T-cell (primary cell): Measurements from ENCODE around the gene TBC1D14. TPM values are rescaled to one million over a fixed set of nuclear protein-coding genes. Genes with fewer than 3 reads are reported as not detected.
A peak's percentile ranks its signal among the peaks of the same experiment; 100 is the strongest.

Source experiments
- ATAC-seq, 4 experiments: fragments of 200-7000 bp in 3 of 4; fragments of 150-1000 bp in 1 of 4; cut with Tn5 transposase; replicated peaks in 1 of 4; 1 replicate in 3 of 4; 2 replicates in 1 of 4; pipeline ENCODE4 v1.10.0; 2021; ENCODE audit warnings: moderate library complexity in 3 of 4, mild to moderate bottlenecking in 2 of 4, moderate number of reproducible peaks in 1 of 4
- CTCF ChIA-PET, 2 donors: fragments of 300-600 bp; sonication (Branson Sonifier 250); formaldehyde crosslinking; loops; one replicate each; lab custom pipeline; 2022; ENCODE audit warnings: antibody characterized with exemption in 2 of 2; lab: Charles Lee
- POLR2A ChIA-PET, 2 donors: fragments of 300-600 bp; sonication (Branson Sonifier 250); formaldehyde crosslinking; loops; one replicate each; lab custom pipeline; 2022; ENCODE audit warnings: antibody characterized with exemption in 2 of 2; lab: Charles Lee
- DNase-seq, 35 experiments: peaks; one replicate each; pipeline versions ENCODE4 v3.0.0 to v3.0.0-alpha.2; 2013 to 2023
- H3K27ac ChIP-seq: one replicate; pipeline ENCODE4 v1.5.1; 2013; ENCODE audit warnings: low read length
- H3K27me3 ChIP-seq, 2 experiments: replicated peaks in 1 of 2; 1 replicate in 1 of 2; 2 replicates in 1 of 2; pipeline versions ENCODE4 v1.6.1 to v1.7.0; 2013; ENCODE audit warnings: low read length in 1 of 2, mixed read lengths in 1 of 2; ENCODE audit not compliant: control insufficient read depth in 2 of 2, insufficient read depth in 2 of 2; ENCODE audit errors: extremely low read depth in 1 of 2
- H3K36me3 ChIP-seq, 2 donors: 1 replicate in 1 of 2; 2 replicates in 1 of 2; pipeline versions ENCODE4 v1.6.1 to v1.7.0; 2013; ENCODE audit warnings: low read length in 1 of 2; ENCODE audit not compliant: control insufficient read depth in 2 of 2, insufficient read depth in 1 of 2; ENCODE audit errors: extremely low read depth in 1 of 2
- H3K4me1 ChIP-seq, 2 experiments: 1 replicate in 1 of 2; 2 replicates in 1 of 2; pipeline versions ENCODE4 v1.6.1 to v1.7.0; 2013; ENCODE audit warnings: low read length in 2 of 2, mixed read lengths in 1 of 2; ENCODE audit not compliant: insufficient read depth in 2 of 2, control insufficient read depth in 1 of 2; ENCODE audit errors: extremely low read depth in 1 of 2
- H3K4me3 ChIP-seq, 2 donors: 1 replicate in 1 of 2; 2 replicates in 1 of 2; pipeline versions ENCODE4 v1.5.1 to v1.7.0; 2013; ENCODE audit warnings: mild to moderate bottlenecking in 2 of 2, low read length in 1 of 2, moderate library complexity in 1 of 2; ENCODE audit not compliant: control insufficient read depth in 1 of 2; ENCODE audit errors: extremely low read depth in 1 of 2
- H3K9me3 ChIP-seq: 2 replicates; pipeline ENCODE4 v1.7.0; 2013
- H3K27ac Mint-ChIP-seq, 2 donors: one replicate each; pipeline ENCODE4 v1.8.0; 2020 to 2021; ENCODE audit warnings: mild to moderate bottlenecking in 2 of 2, mixed read lengths in 2 of 2
- H3K27me3 Mint-ChIP-seq, 2 donors: one replicate each; pipeline ENCODE4 v1.8.0; 2021 to 2022; ENCODE audit warnings: mixed read lengths in 2 of 2
- H3K36me3 Mint-ChIP-seq: one replicate; pipeline ENCODE4 v1.8.0; 2021; ENCODE audit warnings: mixed read lengths
- H3K4me1 Mint-ChIP-seq, 3 donors: one replicate each; pipeline ENCODE4 v1.8.0; 2020 to 2022; ENCODE audit warnings: mixed read lengths in 3 of 3, mild to moderate bottlenecking in 1 of 3
- H3K4me3 Mint-ChIP-seq, 3 donors: one replicate each; pipeline ENCODE4 v1.8.0; 2020 to 2022; ENCODE audit warnings: mild to moderate bottlenecking in 3 of 3, mixed read lengths in 3 of 3, moderate library complexity in 3 of 3
- H3K9me3 Mint-ChIP-seq, 3 donors: one replicate each; pipeline ENCODE4 v1.8.0; 2020 to 2022; ENCODE audit warnings: mixed read lengths in 3 of 3
- WGBS: methylation state at CpG from one replicate; pipeline ENCODE4 v1.1.5; 2013; ENCODE audit warnings: missing lambda C conversion rate; ENCODE audit not compliant: insufficient coverage; 5-methylcytosine and 5-hydroxymethylcytosine counted together
- total RNA-seq, 35 experiments: library from RNA in 6 of 35; stranded (reverse) in 6 of 35; fragments of 120-200 nt in 1 of 35; gene quantifications; one replicate each; pipeline versions ENCODE4 v1.2.1 to v1.2.4 and lab custom pipeline; 2013 to 2026

Gene TBC1D14
- total RNA-seq, 5 donors from 2014 or later (not counting 1 experiment from before 2014, with no cell fraction given): 44.2 to 73.8 (median 62.3) TPM

GRCh38 chr4:6918338-6918737 is 8.7 kb downstream of the TBC1D14 start:
- Histone ChIP-seq H3K27ac (peak overlapping the region; percentile 81), H3K4me3 (peak overlapping the region in 1 of 2 donors; percentile 4), H3K36me3 (peaks cover 3 to 4% of the 10 kb centered on the region in 2 donors), H3K4me1 (peaks cover 25 to 69% of the 10 kb centered on the region in 2 experiments), H3K27me3 (no peaks in the 10 kb centered on the region), H3K9me3 (no peaks in the 10 kb centered on the region)
- Mint-ChIP-seq H3K9me3 (no peaks in the 10 kb centered on the region), H3K27me3 (no peaks in the 10 kb centered on the region), H3K36me3 (peaks cover 3% of the 10 kb centered on the region), H3K4me3 (peak overlapping the region; percentile 51 to 81 (median 51)), H3K4me1 (peaks cover 76 to 85% (median 80%) of the 10 kb centered on the region in 3 donors), H3K27ac (peak overlapping the region; percentile 93 to 97)
- POLR2A ChIA-PET: interaction anchor here in 1 of 2 donors (0.6 to 0.7 kb wide), 2 partner anchors 146 to 202 kb away, joined by 4 read pairs; partner anchors contain the start of gene BLOC1S4
- ATAC-seq (peak; percentile 56 to 81 (median 62)), DNase-seq (peak in 19 of 35 experiments; percentile 9 to 57 (median 27))
- CTCF ChIA-PET: interaction anchor here in 1 of 2 donors (0.7 to 1.1 kb wide), 4 partner anchors 24 to 244 kb away, joined by 3 to 4 read pairs (median 3); no protein-coding TSS in a partner anchor
- WGBS: 0% methylated on average over 3 of the region's 7 CpGs

- Histone ChIP-seq H3K4me1 (peaks cover 25 to 74% of the 10 kb centered on the region in 2 experiments), H3K4me3 (no peak overlapping the region), H3K27me3 (no peaks in the 10 kb centered on the region), H3K27ac (peak overlapping the region; percentile 15), H3K9me3 (no peaks in the 10 kb centered on the region), H3K36me3 (peaks cover 5 to 18% of the 10 kb centered on the region in 2 donors)
- ATAC-seq (no peak), DNase-seq (no peak)
- ChIA-PET POLR2A (no interaction called here), CTCF (no interaction called here)
- Mint-ChIP-seq H3K27me3 (no peaks in the 10 kb centered on the region), H3K4me1 (peaks cover 74 to 82% (median 79%) of the 10 kb centered on the region in 3 donors), H3K36me3 (peaks cover 19% of the 10 kb centered on the region), H3K9me3 (no peaks in the 10 kb centered on the region), H3K27ac (peak overlapping the region; percentile 86 to 91), H3K4me3 (peak overlapping the region in 1 of 3 donors; percentile 52)
- WGBS: 42% methylated on average over 2 of the region's 3 CpGs
These were observed 10.5 kb downstream of the TBC1D14 start for GRCh38 chr4:6920171-6920570.

- H3K27me3 Mint-ChIP-seq: no peaks in the 10 kb centered on the region
- H3K9me3 ChIP-seq: no peaks in the 10 kb centered on the region
- DNase-seq (no peak), ATAC-seq (no peak)
- H3K27ac Mint-ChIP-seq: peak overlapping the region in 1 of 2 donors; percentile 39
- POLR2A ChIA-PET: no interaction called here
- H3K27ac ChIP-seq: no peak overlapping the region
- H3K9me3 Mint-ChIP-seq: no peaks in the 10 kb centered on the region
- peaks cover 32% of the 10 kb centered on the region for H3K36me3 Mint-ChIP-seq
- CTCF ChIA-PET: interaction anchor here in 1 of 2 donors (0.5 kb wide), 1 partner anchor 14 kb away, joined by 4 read pairs; the partner anchor contains the start of gene TBC1D14
- no peak overlapping the region for H3K4me3 ChIP-seq
- H3K36me3 ChIP-seq: peaks cover 5 to 22% of the 10 kb centered on the region in 2 donors
- WGBS: 97% methylated on average over 31 of the region's 32 CpGs
- peaks cover 73 to 82% (median 79%) of the 10 kb centered on the region in 3 donors for H3K4me1 Mint-ChIP-seq
- H3K27me3 ChIP-seq: no peaks in the 10 kb centered on the region
- no peak overlapping the region for H3K4me3 Mint-ChIP-seq
- H3K4me1 ChIP-seq: peaks cover 29 to 74% of the 10 kb centered on the region in 2 experiments
These were observed 13.9 kb downstream of the TBC1D14 start for GRCh38 chr4:6923507-6923906.

- POLR2A ChIA-PET: no interaction called here
- H3K4me3 Mint-ChIP-seq: peak overlapping the region in 1 of 3 donors; percentile 77
- CTCF ChIA-PET: interaction anchor here in 1 of 2 donors (0.8 kb wide), 1 partner anchor 10 kb away, joined by 3 read pairs; no protein-coding TSS in a partner anchor
- no peak overlapping the region for H3K4me3 ChIP-seq
- DNase-seq (no peak), ATAC-seq (no peak)
- H3K27me3 ChIP-seq: no peaks in the 10 kb centered on the region
- peaks cover 31 to 70% of the 10 kb centered on the region in 2 experiments for H3K4me1 ChIP-seq
- WGBS: 93% methylated on average over 11 of the region's 12 CpGs
- H3K36me3 ChIP-seq: peaks cover 5 to 22% of the 10 kb centered on the region in 2 donors
- H3K27me3 Mint-ChIP-seq: no peaks in the 10 kb centered on the region
- H3K9me3 Mint-ChIP-seq: no peaks in the 10 kb centered on the region
- H3K9me3 ChIP-seq: no peaks in the 10 kb centered on the region
- H3K27ac ChIP-seq: no peak overlapping the region
- peak overlapping the region; percentile 43 to 95 for H3K27ac Mint-ChIP-seq
- peaks cover 74 to 82% (median 81%) of the 10 kb centered on the region in 3 donors for H3K4me1 Mint-ChIP-seq
- H3K36me3 Mint-ChIP-seq: peaks cover 38% of the 10 kb centered on the region
These were observed 14.7 kb downstream of the TBC1D14 start for GRCh38 chr4:6924361-6924779.

GRCh38 chr4:6925357-6925836 is 15.8 kb downstream of the TBC1D14 start:
- Mint-ChIP-seq H3K27me3 (no peaks in the 10 kb centered on the region), H3K36me3 (peaks cover 41% of the 10 kb centered on the region), H3K27ac (peak overlapping the region; percentile 91 to 95), H3K4me3 (peak overlapping the region; percentile 68 to 77 (median 72)), H3K9me3 (no peaks in the 10 kb centered on the region), H3K4me1 (peaks cover 75 to 86% (median 83%) of the 10 kb centered on the region in 3 donors)
- Histone ChIP-seq H3K36me3 (peaks cover 5 to 22% of the 10 kb centered on the region in 2 donors), H3K27me3 (no peaks in the 10 kb centered on the region), H3K27ac (peak overlapping the region; percentile 1), H3K9me3 (no peaks in the 10 kb centered on the region), H3K4me1 (peaks cover 33 to 71% of the 10 kb centered on the region in 2 experiments), H3K4me3 (no peak overlapping the region)
- DNase-seq: peak in 4 of 35 experiments; percentile 17 to 43 (median 28)
- CTCF ChIA-PET: interaction anchor here in 1 of 2 donors (1.0 kb wide), 1 partner anchor 12 kb away, joined by 4 read pairs; no protein-coding TSS in a partner anchor
- 25% methylated on average over 10 of the region's 14 CpGs for WGBS
- POLR2A ChIA-PET: interaction anchor here (0.6 to 0.7 kb wide), 4 partner anchors 11 to 58 kb away, joined by 3 read pairs; no protein-coding TSS in a partner anchor
- ATAC-seq: peak in 1 of 4 experiments; percentile 8

- H3K4me3 Mint-ChIP-seq: peak overlapping the region; percentile 68 to 77 (median 72)
- H3K36me3 ChIP-seq: peaks cover 5 to 24% of the 10 kb centered on the region in 2 donors
- H3K9me3 ChIP-seq: no peaks in the 10 kb centered on the region
- H3K4me3 ChIP-seq: peak overlapping the region in 1 of 2 donors; percentile 19
- POLR2A ChIA-PET: interaction anchor here in 1 of 2 donors (0.6 to 0.7 kb wide), 4 partner anchors 9 to 57 kb away, joined by 3 read pairs; no protein-coding TSS in a partner anchor
- no peaks in the 10 kb centered on the region for H3K9me3 Mint-ChIP-seq
- WGBS: 74% methylated on average over 10 of the region's 19 CpGs
- ATAC-seq (no peak), DNase-seq (no peak)
- H3K27me3 ChIP-seq: no peaks in the 10 kb centered on the region
- H3K36me3 Mint-ChIP-seq: peaks cover 41% of the 10 kb centered on the region
- H3K4me1 ChIP-seq: peaks cover 33 to 65% of the 10 kb centered on the region in 2 experiments
- H3K27me3 Mint-ChIP-seq: no peaks in the 10 kb centered on the region
- peak overlapping the region; percentile 91 to 95 for H3K27ac Mint-ChIP-seq
- CTCF ChIA-PET: interaction anchor here in 1 of 2 donors (1.0 kb wide), 1 partner anchor 13 kb away, joined by 4 read pairs; no protein-coding TSS in a partner anchor
- peak overlapping the region; percentile 49 for H3K27ac ChIP-seq
- H3K4me1 Mint-ChIP-seq: peaks cover 69 to 81% (median 80%) of the 10 kb centered on the region in 3 donors
These were observed 16.5 kb downstream of the TBC1D14 start for GRCh38 chr4:6926081-6926480.
